Renal cortical epithelial cell (primary cell): ENCODE data around the gene PRX. TPM values are rescaled to one million over a fixed set of nuclear protein-coding genes. Genes with fewer than 3 reads are reported as not detected.
"Not testable (repeated sequence)": the region's sequence is repeated elsewhere in the genome, so short reads cannot be mapped to it uniquely, and the experiment has no call there.

ENCODE experiments used
- DNase-seq: peaks from one replicate; pipeline ENCODE4 v3.0.0-alpha.2; 2011; ENCODE audit warnings: low read depth
- total RNA-seq: library from RNA; depleted of rRNA; stranded (reverse); fragments of >200 nt; gene quantifications from 2 replicates; pipeline ENCODE4 v1.2.3, GENCODE V29; 2014

PRX gene
- total RNA-seq, 1 donor from 2014 or later, result 1.0 TPM

- DNase-seq, result no peak
These were observed 21.1 kb downstream of the PRX start for GRCh38 chr19:40392123-40392522.

GRCh38 chr19:40390084-40390742 is 23.0 kb downstream of the PRX start, which contains the start of gene HIPK4:
HIPK4 (minus strand) TSS chr19:40390181; CDS start chr19:40389902, 279 bp downstream.
- DNase-seq, result no peak

GRCh38 chr19:40389404-40390083 is 23.6 kb downstream of the PRX start:
- no peak for DNase-seq

GRCh38 chr19:40388481-40388880 is 24.7 kb downstream of the PRX start:
- no peak for DNase-seq

- no peak for DNase-seq
These were observed 26.0 kb downstream of the PRX start for GRCh38 chr19:40387155-40387554.

- no peak for DNase-seq
These were observed 29.4 kb downstream of the PRX start for GRCh38 chr19:40383668-40384248.

GRCh38 chr19:40381321-40381720 is 31.9 kb downstream of the PRX start:
- DNase-seq, result no peak

- no peak for DNase-seq
These were observed 32.8 kb downstream of the PRX start for GRCh38 chr19:40380199-40381037.

- DNase-seq, result no peak
These were observed 33.6 kb downstream of the PRX start for GRCh38 chr19:40379446-40380198.

- DNase-seq, result no peak
These were observed 34.7 kb downstream of the PRX start for GRCh38 chr19:40378509-40378908.

GRCh38 chr19:40377876-40378385 is 35.2 kb downstream of the PRX start:
- DNase-seq, result no peak

- no peak for DNase-seq
These were observed 36.8 kb downstream of the PRX start for GRCh38 chr19:40376286-40376862.

- no peak for DNase-seq
These were observed 39.1 kb downstream of the PRX start for GRCh38 chr19:40374084-40374483.

- no peak for DNase-seq
These were observed 41.4 kb downstream of the PRX start for GRCh38 chr19:40371802-40372122.

- no peak for DNase-seq
These were observed 42.0 kb downstream of the PRX start for GRCh38 chr19:40370997-40371801.

GRCh38 chr19:40370253-40370652 is 42.9 kb downstream of the PRX start:
- DNase-seq, result not testable (repeated sequence)

- no peak for DNase-seq
These were observed 43.4 kb downstream of the PRX start for GRCh38 chr19:40369797-40370196.

GRCh38 chr19:40367577-40368434 is 45.4 kb downstream of the PRX start:
- no peak for DNase-seq
